ENCODE data around the gene ZFP69B.
"Not testable (repeated sequence)": the region's sequence is repeated elsewhere in the genome, so short reads cannot be mapped to it uniquely, and the experiment has no call there.

The ZFP69B gene

GRCh38 chr1:40438391-40439015, 11.8 kb upstream of the ZFP69B start:
- FAIRE-seq: no peak

- FAIRE-seq: no peak
Measured at GRCh38 chr1:40439247-40439646, 11.0 kb upstream of the ZFP69B start.

- no peak for FAIRE-seq
Measured at GRCh38 chr1:40450495-40451237, 390 bp downstream of the ZFP69B start.

- no peak for FAIRE-seq
Measured at GRCh38 chr1:40451238-40451585, 936 bp downstream of the ZFP69B start.

- no peak for FAIRE-seq
Measured at GRCh38 chr1:40454873-40455272, 4.6 kb downstream of the ZFP69B start.

GRCh38 chr1:40462956-40463590, 12.8 kb downstream of the ZFP69B start:
- no peak for FAIRE-seq

GRCh38 chr1:40469327-40469726, 19.1 kb downstream of the ZFP69B start:
- FAIRE-seq: no peak

GRCh38 chr1:40475268-40475667, 25.0 kb downstream of the ZFP69B start:
- no peak for FAIRE-seq

- no peak for FAIRE-seq
Measured at GRCh38 chr1:40476924-40477677, 26.8 kb downstream of the ZFP69B start, which contains the start of gene ZFP69. Gene ZFP69, plus strand, starts transcription at chr1:40477290. Its CDS starts 2,072 bp downstream, at chr1:40479362.

GRCh38 chr1:40477678-40478053, 27.4 kb downstream of the ZFP69B start:
- no peak for FAIRE-seq

- FAIRE-seq: no peak
Measured at GRCh38 chr1:40478276-40478675, 28.0 kb downstream of the ZFP69B start.

- no peak for FAIRE-seq
Measured at GRCh38 chr1:40479156-40479555, 28.9 kb downstream of the ZFP69B start.

- FAIRE-seq: no peak
Measured at GRCh38 chr1:40495315-40495903, 45.1 kb downstream of the ZFP69B start.

GRCh38 chr1:40502651-40503050, 52.4 kb downstream of the ZFP69B start:
- not testable (repeated sequence) for FAIRE-seq

GRCh38 chr1:40507973-40508372, 57.7 kb downstream of the ZFP69B start:
- no peak for FAIRE-seq

- FAIRE-seq: no peak
Measured at GRCh38 chr1:40508375-40509341, 58.4 kb downstream of the ZFP69B start, which contains the start of gene EXO5. Gene EXO5, plus strand, starts transcription at chr1:40508767. Its CDS starts 5,778 bp downstream, at chr1:40514545.
